Suprapubic skin (tissue), 4 donors: ENCODE data around the gene COL1A1.
A peak's percentile ranks its signal among the peaks of the same experiment; 100 is the strongest.

ENCODE experiments used
- EP300 ChIP-seq: sonication (generic); formaldehyde crosslinking; IDR thresholded peaks from one replicate; pipeline ENCODE4 v1.6.1; 2017; ENCODE audit warnings: antibody characterized with exemption
- POLR2A ChIP-seq, 2 donors: fragments of 450-650 bp; IDR thresholded peaks; one replicate each; pipeline ENCODE4 v1.6.1; 2017; ENCODE audit warnings: antibody characterized with exemption in 2 of 2, mild to moderate bottlenecking in 2 of 2, moderate library complexity in 2 of 2
- POLR2AphosphoS5 ChIP-seq, 3 donors: sonication (generic); formaldehyde crosslinking; IDR thresholded peaks; one replicate each; pipeline ENCODE4 v1.6.1; 2017; ENCODE audit warnings: antibody characterized with exemption in 3 of 3
- TF ChIP-seq, protein P1 (sequence below), 2 donors: fragments of 200-600 bp in 1 of 2; fragments of 450-650 bp in 1 of 2; sonication (generic) in 1 of 2; IDR thresholded peaks; one replicate each; pipeline ENCODE4 v1.5.1; 2016 to 2019; ENCODE audit warnings: antibody characterized with exemption in 2 of 2, mild to moderate bottlenecking in 1 of 2, moderate library complexity in 1 of 2

DNA sequence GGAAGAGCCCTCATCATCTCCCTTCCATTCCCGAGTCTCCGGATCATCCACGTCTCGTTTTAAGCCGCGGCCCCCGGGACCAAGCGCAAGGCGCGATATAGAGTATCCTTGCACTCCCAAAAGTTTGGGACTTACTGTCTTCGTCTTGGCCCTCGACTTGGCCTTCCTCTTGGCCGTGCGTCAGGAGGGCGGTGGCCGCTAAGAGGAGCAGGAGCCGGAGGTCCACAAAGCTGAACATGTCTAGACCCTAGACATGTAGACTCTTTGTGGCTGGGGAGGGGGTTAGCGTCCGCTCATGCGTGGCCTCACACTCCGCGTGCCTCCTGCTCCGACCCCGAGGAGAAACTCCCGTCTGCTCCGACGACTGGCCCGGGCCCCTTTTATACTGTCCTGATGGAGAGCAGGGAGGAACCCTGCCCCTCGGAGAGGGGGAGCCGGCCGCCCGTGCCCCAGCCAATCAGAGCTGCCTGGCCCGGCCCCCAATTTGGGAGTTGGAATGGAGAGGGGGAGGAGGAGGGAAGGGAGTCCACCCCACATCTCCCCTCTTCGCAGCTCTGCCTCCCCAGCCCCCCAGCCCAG, at the start of gene COL1A1:
- TF ChIP-seq, protein P1, sequence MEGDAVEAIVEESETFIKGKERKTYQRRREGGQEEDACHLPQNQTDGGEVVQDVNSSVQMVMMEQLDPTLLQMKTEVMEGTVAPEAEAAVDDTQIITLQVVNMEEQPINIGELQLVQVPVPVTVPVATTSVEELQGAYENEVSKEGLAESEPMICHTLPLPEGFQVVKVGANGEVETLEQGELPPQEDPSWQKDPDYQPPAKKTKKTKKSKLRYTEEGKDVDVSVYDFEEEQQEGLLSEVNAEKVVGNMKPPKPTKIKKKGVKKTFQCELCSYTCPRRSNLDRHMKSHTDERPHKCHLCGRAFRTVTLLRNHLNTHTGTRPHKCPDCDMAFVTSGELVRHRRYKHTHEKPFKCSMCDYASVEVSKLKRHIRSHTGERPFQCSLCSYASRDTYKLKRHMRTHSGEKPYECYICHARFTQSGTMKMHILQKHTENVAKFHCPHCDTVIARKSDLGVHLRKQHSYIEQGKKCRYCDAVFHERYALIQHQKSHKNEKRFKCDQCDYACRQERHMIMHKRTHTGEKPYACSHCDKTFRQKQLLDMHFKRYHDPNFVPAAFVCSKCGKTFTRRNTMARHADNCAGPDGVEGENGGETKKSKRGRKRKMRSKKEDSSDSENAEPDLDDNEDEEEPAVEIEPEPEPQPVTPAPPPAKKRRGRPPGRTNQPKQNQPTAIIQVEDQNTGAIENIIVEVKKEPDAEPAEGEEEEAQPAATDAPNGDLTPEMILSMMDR (IDR thresholded peaks at IDR 0.05): no peak
- TF ChIP-seq POLR2AphosphoS5 (IDR thresholded peaks at IDR 0.05) (peak; percentile 56 to 69 (median 67)), POLR2A (IDR thresholded peaks at IDR 0.05) (peak; percentile 67 to 95), EP300 (no peak)
